HG02763 (cell line): ENCODE results near the gene PGR.

Experiments
- ATAC-seq: cut with Tn5 transposase; IDR thresholded peaks from one replicate; pipeline ENCODE4 v1.9.1; 2021; ENCODE audit warnings: mild to moderate bottlenecking, moderate library complexity; ENCODE audit not compliant: unreplicated experiment

The PGR gene

GRCh38 chr11:101129203-101129943, at the start of gene PGR:
Gene PGR (minus strand): TSS chr11:101129813. CDS start chr11:101129070, 743 bp downstream.
- ATAC-seq = no peak

- no peak for ATAC-seq
Measured at GRCh38 chr11:101176381-101176780, 46.8 kb upstream of the PGR start.

GRCh38 chr11:101169944-101170343, 40.3 kb upstream of the PGR start:
- ATAC-seq = no peak

- ATAC-seq = no peak
Measured at GRCh38 chr11:101166038-101166437, 36.4 kb upstream of the PGR start.

DNA sequence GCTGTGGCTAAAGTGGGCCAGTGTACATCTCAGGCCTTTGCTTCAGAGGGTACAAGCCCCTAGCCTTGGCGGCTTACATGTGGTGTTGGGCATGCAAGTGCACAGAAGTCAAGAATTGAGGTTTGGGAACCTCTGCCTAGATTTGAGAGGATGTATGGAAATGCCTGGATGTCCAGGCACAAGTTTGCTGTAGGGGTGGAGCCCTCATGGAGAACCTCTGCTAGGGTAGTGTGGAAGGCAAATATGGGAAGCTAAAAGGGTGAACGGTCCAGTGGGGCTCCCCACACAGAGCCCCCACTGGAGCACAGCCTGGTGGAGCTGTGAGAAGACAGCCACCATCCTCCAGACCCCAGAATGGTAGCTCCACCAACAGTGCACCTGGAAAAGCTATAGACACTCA, 28.5 kb upstream of the PGR start:
- ATAC-seq = no peak

DNA sequence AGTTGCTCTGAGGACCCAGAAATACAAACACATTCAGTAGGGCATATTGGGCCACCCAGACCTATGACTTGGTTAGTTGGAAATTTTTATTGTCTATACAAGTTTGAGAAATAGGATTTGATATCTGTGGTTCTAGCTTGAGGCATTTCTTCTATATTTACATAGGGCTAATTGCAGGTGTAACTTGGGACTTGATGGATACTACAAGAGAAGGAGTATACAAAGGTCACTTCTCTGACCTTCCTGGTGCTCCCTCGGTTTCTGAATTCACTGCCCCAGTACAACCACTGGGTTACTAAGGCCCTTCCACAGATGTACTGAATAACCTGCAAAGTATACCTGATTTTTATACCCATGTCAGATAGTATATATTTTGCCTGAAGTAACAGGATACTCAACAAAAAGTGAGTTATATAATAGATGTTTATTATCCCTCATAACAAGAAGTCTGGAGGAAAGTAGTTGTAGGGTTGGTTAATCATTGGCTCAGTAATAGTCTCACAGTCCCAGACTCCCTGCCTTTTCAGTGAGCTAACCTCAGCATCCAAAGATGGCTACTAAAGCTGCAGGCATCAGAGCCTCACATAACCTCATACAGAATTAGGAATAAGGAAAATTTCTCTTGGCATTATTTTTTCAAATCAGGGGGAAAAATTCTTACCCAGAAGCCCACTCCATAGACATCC, 8.8 kb upstream of the PGR start:
- ATAC-seq = no peak

GRCh38 chr11:101133190-101133589, 3.6 kb upstream of the PGR start:
- ATAC-seq = no peak

DNA sequence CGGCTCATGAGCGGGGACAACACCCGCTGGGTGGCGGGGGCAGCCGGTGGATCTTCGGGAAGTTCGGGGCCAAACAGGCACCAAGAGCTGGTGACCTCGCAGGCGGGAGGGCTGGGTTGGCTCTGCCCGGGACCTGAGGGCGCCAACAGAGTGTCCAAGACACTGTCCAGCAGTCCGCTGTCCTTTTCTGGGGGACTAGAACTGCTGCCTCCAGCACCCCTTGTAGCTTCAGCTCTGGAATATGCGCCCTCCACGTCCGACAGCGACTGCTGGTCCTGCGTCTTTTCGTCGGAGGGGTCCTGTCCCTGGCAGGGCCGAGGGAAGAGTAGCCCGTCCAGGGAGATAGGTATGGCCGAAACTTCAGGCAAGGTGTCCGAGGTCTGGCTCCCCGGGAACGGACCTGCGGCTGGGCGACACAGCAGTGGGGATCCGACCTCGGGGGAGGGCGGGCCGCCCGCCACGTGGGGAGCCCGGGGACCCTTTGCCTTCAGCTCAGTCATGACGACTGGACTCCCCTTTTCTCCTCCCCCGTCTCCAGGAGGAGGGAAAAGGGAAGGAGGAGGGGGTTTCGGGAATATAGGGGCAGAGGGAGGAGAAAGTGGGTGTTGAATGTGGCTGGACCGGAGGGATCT, 926 bp downstream of the PGR start:
- ATAC-seq = no peak

DNA sequence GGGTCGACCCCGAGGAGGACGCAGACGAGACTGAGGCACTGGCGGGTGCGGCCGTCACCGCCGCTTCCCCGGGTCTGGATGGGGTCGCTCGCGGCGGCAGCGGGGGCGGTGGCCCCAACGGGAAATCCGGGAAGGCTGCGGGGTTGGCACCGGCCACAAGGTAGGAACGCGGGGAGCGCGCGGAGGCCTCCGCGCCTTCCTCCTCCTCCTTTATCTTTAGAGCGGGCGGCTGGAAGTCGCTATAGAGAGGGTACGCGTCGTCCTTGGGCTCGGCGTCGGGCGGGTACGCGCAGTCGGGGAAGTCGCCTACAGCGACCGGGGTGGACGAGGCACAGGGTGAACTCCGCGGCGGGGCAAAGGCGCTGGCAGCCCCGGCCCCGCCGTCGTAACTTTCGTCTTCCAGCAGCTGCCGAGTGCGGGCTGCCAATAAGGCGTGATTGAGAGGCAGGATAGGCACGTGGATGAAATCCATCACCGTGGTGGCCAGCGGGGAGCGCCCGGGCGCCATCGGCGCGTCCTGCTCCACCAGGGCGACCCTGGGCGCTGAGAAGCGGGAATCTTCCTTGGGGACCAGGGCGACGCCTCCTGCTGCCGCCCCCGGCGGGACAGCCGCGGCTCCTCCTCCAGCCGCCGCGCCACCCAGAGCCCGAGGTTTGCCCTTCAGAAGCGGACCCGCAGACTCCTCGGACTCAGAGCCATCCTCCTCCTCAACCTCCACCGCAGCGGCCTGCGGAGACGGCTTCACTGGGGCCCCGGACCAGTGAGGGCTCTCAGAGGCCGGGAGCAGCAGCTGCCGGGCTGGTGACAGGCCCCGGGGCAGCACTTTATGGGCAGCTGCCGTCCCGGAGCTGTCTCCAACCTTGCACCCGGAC, 1.7 kb downstream of the PGR start:
- ATAC-seq = no peak

DNA sequence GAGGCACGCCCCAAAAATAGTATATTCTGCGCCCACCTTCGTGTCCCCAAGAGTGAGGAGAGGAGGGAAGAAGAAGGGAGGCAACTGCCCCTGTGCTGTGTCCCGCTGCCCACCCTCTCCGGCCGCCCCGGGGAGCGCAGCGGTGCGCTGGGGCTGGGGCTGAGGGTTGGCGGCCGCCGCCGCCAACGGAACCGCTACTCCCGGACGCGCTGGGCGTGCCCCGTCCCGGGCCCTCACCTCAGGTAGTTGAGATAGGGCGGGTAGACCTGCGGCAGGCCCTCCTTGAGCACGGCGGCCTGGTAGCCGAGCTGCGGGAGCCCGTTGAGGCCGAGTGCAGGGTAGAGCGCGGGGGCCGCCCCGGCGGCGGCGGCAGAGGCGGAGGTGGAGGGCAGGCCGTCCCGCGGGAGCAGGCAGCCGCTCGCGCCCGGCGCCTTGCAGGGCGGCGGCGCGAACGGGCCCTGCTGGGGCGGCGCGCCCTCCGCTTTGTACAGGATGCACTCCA, 2.4 kb downstream of the PGR start:
- no peak for ATAC-seq

- ATAC-seq = no peak
Measured at GRCh38 chr11:101126551-101127196, 2.9 kb downstream of the PGR start.

DNA sequence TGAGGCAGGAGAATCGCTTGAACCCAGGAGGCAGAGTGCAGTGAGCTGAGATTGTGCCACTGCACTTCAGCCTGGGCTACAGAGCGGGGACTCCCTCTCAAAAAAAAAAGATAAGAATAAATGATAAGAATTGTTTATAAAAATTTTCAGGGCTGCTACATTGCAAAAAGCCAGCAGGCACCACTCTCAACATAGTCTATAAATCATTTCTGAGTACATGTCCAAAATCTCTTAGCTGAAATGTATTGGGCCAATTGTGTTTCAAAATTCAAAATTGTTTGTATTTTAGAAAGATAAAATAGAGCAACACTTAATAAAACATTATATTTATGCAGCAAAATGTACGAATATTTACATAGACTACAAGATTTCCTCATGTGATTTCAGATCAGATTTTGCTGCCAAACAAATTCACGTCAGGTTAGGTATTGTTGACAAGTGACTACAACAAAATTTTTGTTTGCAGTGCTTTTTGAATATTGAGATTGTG, 13.9 kb downstream of the PGR start:
- ATAC-seq = no peak

- no peak for ATAC-seq
Measured at GRCh38 chr11:101113540-101113939, 16.1 kb downstream of the PGR start.

DNA sequence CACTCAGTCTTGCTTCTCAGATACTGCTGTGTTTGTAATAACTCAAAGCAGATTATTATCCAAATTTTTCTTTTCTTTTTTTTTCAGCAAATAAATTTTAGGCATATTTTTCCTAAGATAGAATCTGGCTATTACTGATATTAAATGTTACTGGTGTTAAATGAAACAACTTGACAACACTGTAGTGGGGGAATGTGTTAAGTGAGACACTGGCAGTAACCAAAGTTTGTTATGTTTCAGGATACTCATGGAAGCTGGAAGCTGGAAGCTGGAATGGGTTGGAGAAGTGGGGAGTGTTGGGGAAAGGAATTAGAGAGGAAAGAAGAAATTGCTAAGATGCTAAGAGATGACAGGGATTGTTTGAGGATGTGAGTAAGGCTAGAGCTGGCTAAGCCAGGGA, 24.9 kb downstream of the PGR start:
- ATAC-seq = no peak

- ATAC-seq = no peak
Measured at GRCh38 chr11:101103433-101103832, 26.2 kb downstream of the PGR start.

DNA sequence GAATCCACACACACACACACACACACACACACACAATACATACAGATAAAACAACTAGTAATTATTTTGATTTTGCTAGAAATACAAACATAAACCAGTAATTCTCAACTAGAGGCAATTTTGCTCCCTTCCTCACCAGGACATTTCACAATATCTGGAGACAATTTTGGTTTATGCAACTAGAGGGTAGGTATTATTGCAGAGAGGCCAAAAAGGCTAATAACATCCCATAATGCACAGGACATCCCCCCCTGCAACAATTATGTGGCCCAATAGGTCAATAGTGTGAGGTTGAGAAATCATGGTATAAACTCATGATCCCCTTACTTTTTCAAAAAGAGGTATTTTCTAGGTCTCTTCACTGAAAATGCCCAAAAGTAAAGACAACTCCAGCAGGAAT, 29.0 kb downstream of the PGR start:
- ATAC-seq = no peak

DNA sequence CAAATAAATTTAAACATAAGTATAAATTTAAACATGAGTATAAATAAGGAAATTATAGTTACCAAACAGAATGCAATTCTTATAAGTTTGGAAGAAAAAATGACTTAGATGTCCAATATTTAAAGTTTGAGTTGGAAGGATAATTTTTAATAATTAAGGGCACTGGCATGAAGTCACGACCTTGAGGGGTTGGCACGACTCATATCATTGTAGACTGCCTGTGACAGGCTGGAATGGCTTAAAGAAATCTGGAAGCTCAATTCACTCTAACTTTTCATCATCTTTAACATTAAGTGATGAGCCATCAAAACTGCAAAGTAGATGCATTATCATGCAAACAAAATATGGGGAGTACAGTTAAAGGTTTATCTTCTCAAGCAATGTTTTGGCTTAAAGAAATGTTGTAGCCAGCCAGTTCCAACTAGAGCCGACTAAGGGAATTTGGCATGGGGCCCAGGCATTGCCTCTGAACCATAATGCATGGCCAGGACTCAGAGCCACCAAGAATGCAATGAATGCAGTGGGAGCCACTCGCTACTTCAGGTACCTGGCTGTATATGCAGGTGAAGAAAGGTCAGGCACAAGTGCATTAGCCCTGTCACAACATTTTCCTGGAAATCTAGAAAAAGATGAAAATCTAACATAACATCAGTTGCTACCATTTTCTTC, 33.4 kb downstream of the PGR start:
- no peak for ATAC-seq

GRCh38 chr11:101091781-101092180, 37.8 kb downstream of the PGR start:
- no peak for ATAC-seq

DNA sequence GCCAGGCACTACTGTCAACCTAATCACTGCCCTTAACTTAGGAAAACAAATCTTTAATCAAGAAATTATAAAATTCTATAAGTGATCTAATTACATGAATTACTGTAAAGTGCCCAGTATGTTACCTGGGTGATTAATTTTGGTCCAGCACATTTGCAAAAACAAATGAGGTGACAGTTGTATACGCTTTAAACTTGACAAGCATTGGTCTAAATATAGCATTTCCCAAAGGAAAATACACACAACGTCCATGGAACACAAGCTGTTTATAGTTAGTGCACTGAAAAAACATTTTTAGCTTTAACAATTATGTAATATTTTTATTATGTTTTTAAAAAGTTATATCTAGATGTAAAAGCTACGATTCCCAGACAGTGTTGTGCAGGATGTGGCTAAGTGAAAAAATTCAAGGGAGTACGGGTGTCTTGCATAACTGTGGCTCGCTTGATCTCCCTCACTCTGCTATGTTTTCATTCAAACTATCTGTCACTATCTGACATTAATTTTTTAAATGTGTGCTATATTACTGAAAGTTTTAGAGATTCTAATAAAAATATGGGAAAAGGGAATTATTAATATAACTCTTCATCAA, 38.8 kb downstream of the PGR start:
- no peak for ATAC-seq
